GM21528 (cell line): Measurements from ENCODE around the gene TMTC1.

Experiments
- ATAC-seq: cut with Tn5 transposase; IDR thresholded peaks from one replicate; pipeline ENCODE4 v1.9.1; 2021; ENCODE audit warnings: mild to moderate bottlenecking, moderate library complexity; ENCODE audit not compliant: unreplicated experiment, low FRiP score

The TMTC1 gene

DNA sequence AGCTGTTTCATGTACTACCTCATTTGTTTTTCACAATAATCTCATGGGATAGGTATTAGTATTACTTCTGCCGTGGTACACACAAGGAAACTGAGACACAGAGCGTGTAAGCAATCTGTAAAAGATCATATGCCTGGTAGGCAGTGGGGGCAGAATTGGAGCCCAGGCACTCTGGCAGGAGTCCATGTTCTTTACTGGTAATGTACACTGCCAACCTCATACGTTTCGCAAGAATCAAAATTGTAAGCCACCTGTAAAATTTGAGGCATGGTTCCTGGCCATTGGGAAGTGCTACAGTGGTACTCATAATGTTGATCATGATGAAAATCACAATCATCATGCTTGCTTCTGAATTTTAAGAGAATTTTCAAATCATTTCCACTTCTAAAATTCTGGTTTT is 40.7 kb downstream of the TMTC1 start:
- ATAC-seq = no peak

GRCh38 chr12:29742646-29743045 is 41.1 kb downstream of the TMTC1 start:
- no peak for ATAC-seq

GRCh38 chr12:29741342-29742241 is 42.1 kb downstream of the TMTC1 start:
- ATAC-seq = no peak

GRCh38 chr12:29739279-29739991 is 44.3 kb downstream of the TMTC1 start:
- ATAC-seq = no peak

GRCh38 chr12:29738365-29738764 is 45.4 kb downstream of the TMTC1 start:
- ATAC-seq = no peak

- no peak for ATAC-seq
These were observed 46.1 kb downstream of the TMTC1 start for GRCh38 chr12:29737644-29738043.

DNA sequence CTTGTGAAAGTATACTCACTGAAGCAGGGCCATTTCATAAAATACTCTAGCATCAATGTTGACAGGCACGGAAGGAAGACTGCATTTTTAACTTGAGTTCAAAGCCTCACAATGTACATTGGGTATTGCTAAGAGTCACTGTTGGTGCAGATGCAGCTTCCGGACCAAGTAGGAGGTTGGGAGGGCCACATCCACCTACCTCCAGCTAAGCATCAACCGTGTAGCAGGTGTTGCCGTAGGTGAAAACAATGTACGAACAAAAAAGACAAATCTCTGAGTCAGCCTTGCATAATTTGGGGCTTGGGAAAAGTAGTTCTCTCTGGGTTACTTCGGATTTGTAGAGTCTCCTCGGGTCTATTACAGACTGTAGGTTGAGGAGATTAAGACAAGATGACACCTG is 48.1 kb downstream of the TMTC1 start:
- no peak for ATAC-seq

GRCh38 chr12:29734734-29735133 is 49.0 kb downstream of the TMTC1 start:
- no peak for ATAC-seq

- ATAC-seq = no peak
These were observed 49.4 kb downstream of the TMTC1 start for GRCh38 chr12:29734305-29734704.

- no peak for ATAC-seq
These were observed 50.2 kb downstream of the TMTC1 start for GRCh38 chr12:29733501-29733900.

- ATAC-seq = no peak
These were observed 50.7 kb downstream of the TMTC1 start for GRCh38 chr12:29733060-29733459.

- no peak for ATAC-seq
These were observed 51.1 kb downstream of the TMTC1 start for GRCh38 chr12:29732593-29732992.

- no peak for ATAC-seq
These were observed 51.6 kb downstream of the TMTC1 start for GRCh38 chr12:29732191-29732590.

DNA sequence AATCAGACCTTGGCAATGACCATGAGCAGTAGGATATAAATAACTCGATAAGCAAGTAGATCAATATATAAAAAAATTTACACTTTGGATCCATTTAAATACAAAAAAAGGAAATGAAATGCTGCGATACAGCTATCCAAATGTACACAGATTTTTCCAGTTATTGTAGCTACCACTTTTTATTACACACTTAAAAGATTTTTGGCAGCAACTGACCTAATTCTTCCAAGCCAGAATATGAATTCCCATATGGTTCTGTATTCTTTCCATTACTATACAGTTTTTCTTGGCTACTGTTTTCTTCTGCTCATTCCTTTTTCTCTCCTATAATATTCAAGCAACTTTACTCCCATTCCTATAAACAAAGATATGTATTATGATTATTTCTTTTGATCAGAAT is 52.2 kb downstream of the TMTC1 start:
- no peak for ATAC-seq

GRCh38 chr12:29730481-29730880 is 53.3 kb downstream of the TMTC1 start:
- no peak for ATAC-seq

DNA sequence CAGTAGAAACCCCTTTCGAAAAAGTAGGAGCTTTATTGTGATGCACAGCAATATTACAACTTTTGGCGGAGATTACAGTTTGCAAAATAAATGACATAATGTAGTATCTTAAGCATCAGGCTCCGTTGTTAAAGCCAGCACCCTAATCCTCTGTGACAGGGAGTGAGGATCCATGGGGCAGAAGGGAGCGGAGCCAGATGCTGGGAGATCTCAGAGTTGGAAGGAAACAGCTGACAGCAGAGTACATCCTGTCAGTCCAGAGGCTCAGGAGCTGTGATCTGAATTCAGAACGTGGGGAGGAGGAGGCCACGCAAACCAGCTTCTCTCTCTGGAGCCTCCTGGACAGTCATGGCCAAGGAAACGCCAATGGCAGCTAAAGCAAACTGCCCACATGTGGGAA is 55.7 kb downstream of the TMTC1 start:
- no peak for ATAC-seq

DNA sequence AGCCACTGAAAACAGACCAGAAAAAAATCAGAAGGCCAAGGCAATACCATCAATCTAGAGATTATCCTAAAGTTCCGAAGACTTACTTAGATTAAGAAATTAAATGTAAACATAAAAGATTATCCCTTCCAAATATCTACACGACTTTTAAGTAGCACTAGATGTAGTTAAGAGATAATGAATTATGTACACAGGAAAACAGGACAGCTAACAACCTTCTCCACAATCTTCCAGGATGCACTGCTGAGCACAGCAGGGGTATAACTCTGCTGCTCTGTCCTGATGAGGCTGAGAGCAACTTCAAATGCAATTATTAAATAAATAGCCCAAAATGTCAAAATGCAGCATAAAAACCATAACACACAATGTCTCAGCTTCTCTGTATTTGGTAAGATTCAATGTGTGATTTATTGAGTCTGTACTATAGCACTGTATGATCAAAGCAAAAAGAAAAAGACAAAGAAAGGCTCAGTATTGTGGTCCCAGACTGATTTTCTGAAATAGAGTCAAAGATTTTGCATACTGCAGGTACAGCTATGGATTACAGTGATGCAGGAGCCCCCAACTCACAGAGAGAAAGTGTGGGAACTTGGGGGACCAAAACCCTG is 56.9 kb downstream of the TMTC1 start:
- no peak for ATAC-seq

- ATAC-seq = no peak
These were observed 57.4 kb downstream of the TMTC1 start for GRCh38 chr12:29726321-29726692.

GRCh38 chr12:29725587-29726320 is 58.0 kb downstream of the TMTC1 start:
- ATAC-seq = no peak

DNA sequence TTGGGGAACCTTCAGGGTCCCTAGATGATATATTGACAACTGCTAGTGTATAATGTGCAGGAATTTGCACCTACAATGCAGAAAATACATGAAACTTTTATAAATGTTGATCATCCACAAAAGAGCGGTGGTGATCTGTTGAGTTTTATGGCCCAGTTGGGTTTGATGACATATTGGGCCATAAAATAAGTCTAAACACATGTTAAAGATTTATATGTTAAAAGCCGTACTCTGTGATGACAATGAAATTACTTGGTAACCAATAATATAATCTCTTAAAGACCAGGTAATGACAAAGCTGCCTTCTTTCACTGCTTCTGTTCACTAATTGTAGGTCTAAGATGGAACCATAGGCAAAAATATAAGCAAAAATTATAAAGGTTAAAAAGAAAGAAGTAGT is 61.6 kb downstream of the TMTC1 start:
- ATAC-seq = no peak

GRCh38 chr12:29719381-29719780 is 64.4 kb downstream of the TMTC1 start:
- ATAC-seq = no peak
